Astrocyte (in vitro differentiated cells and primary cell): ENCODE measurements around the gene PLPP3.

Experiments
- EZH2 ChIP-seq: IDR thresholded peaks from 2 replicates; pipeline ENCODE4 v1.6.1; 2012; ENCODE audit warnings: mild to moderate bottlenecking, low read length, inconsistent platforms; ENCODE audit not compliant: insufficient read depth
- TF ChIP-seq, protein P1 (sequence below): IDR thresholded peaks from 2 replicates; pipeline ENCODE4 v1.5.1; 2011; ENCODE audit warnings: low read depth, mild to moderate bottlenecking, inconsistent platforms, low read length, moderate library complexity; ENCODE audit not compliant: insufficient read depth

DNA sequence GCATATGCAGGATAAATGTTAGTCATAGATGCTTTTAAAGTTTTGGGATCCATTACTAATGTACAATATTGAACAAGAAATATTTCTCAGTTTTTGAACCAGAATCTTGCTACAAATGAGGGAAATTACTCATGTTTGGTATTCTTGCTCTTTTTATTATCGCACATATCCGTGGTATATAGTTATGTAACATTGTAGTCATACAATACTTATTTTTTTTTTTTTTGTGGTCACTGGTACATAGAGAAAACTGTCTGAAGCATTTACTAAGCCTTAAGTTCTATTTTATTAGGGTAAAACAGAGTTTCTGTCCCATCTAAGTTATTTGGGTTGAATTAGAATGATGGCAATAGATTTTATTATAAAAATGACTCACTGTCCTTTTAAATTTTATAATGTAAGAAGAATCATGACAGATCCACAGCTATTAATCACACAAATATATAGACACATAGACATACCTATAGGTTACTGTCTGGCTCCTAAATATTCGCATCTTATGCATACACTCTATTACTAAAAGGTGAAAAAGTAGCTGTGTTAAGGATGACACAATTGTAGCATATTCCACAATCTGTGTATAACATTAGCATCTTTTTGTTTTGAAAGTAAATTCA, 47.8 kb upstream of the PLPP3 start:
- TF ChIP-seq, protein P1, sequence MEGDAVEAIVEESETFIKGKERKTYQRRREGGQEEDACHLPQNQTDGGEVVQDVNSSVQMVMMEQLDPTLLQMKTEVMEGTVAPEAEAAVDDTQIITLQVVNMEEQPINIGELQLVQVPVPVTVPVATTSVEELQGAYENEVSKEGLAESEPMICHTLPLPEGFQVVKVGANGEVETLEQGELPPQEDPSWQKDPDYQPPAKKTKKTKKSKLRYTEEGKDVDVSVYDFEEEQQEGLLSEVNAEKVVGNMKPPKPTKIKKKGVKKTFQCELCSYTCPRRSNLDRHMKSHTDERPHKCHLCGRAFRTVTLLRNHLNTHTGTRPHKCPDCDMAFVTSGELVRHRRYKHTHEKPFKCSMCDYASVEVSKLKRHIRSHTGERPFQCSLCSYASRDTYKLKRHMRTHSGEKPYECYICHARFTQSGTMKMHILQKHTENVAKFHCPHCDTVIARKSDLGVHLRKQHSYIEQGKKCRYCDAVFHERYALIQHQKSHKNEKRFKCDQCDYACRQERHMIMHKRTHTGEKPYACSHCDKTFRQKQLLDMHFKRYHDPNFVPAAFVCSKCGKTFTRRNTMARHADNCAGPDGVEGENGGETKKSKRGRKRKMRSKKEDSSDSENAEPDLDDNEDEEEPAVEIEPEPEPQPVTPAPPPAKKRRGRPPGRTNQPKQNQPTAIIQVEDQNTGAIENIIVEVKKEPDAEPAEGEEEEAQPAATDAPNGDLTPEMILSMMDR = no peak
- TF ChIP-seq EZH2 = no peak
